Sigmoid colon (tissue), 4 donors: ENCODE data around the gene DKK2.

Experiments
- EP300 ChIP-seq, 4 donors: sonication (generic); formaldehyde crosslinking; IDR thresholded peaks; one replicate each; pipeline ENCODE4 v1.6.1; 2017; ENCODE audit warnings: antibody characterized with exemption in 4 of 4
- POLR2A ChIP-seq, 2 donors: fragments of 450-650 bp; IDR thresholded peaks; one replicate each; pipeline ENCODE4 v1.6.1; 2016; ENCODE audit warnings: antibody characterized with exemption in 2 of 2, mild to moderate bottlenecking in 2 of 2, moderate library complexity in 2 of 2
- POLR2AphosphoS5 ChIP-seq, 4 donors: sonication (generic); formaldehyde crosslinking; IDR thresholded peaks; one replicate each; pipeline ENCODE4 v1.6.1; 2017; ENCODE audit warnings: antibody characterized with exemption in 4 of 4
- TF ChIP-seq, protein P1 (sequence below), 4 experiments: fragments of 450-650 bp in 3 of 4; fragments of 200-600 bp in 1 of 4; IDR thresholded peaks; one replicate each; pipeline ENCODE4 v1.5.1; 2016 to 2019; ENCODE audit warnings: antibody characterized with exemption in 4 of 4, mild to moderate bottlenecking in 3 of 4, moderate library complexity in 2 of 4

DNA sequence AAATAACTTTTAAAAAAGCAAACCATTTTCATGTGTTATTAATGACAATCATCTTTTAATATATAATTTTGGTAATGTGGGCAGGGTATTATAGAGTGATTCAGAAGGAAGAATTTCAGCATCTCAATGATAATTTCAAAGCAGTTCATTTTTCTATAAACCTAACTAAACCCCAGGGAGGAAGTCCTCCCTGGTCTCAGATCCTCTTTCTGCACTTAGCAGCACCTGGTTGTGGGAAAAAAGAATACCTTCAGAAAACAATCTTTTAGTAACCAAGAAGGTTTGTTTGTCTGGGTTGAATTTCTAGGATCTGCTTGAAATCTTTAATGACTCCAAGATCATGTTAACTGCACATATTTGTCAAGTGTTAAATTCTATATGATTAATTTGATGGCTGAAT is 29.9 kb downstream of the DKK2 start:
- TF ChIP-seq, protein P1, sequence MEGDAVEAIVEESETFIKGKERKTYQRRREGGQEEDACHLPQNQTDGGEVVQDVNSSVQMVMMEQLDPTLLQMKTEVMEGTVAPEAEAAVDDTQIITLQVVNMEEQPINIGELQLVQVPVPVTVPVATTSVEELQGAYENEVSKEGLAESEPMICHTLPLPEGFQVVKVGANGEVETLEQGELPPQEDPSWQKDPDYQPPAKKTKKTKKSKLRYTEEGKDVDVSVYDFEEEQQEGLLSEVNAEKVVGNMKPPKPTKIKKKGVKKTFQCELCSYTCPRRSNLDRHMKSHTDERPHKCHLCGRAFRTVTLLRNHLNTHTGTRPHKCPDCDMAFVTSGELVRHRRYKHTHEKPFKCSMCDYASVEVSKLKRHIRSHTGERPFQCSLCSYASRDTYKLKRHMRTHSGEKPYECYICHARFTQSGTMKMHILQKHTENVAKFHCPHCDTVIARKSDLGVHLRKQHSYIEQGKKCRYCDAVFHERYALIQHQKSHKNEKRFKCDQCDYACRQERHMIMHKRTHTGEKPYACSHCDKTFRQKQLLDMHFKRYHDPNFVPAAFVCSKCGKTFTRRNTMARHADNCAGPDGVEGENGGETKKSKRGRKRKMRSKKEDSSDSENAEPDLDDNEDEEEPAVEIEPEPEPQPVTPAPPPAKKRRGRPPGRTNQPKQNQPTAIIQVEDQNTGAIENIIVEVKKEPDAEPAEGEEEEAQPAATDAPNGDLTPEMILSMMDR (IDR thresholded peaks at IDR 0.05): no peak
- TF ChIP-seq POLR2AphosphoS5 (IDR thresholded peaks at IDR 0.05) (no peak), POLR2A (IDR thresholded peaks at IDR 0.05) (no peak), EP300 (IDR thresholded peaks at IDR 0.05) (no peak)
